GM08714 (cell line): ENCODE data around the gene OR1D5.
A peak's percentile ranks its signal among the peaks of the same experiment; 100 is the strongest.
"Not testable (repeated sequence)": the region's sequence is repeated elsewhere in the genome, so short reads cannot be mapped to it uniquely, and the experiment has no call there.

Experiments
- H3K4me3 ChIP-seq: fragments of 200-500 bp; sonication (Bioruptor generic); 2 replicates; pipeline ENCODE4 v1.5.1; 2014; ENCODE audit warnings: mild to moderate bottlenecking, low read length, inconsistent platforms
- ZNF274 ChIP-seq: IDR thresholded peaks from 2 replicates; pipeline ENCODE4 v1.6.1; 2012; ENCODE audit warnings: mild to moderate bottlenecking, low read depth, low read length

The OR1D5 gene

GRCh38 chr17:3063507-3063906 is at the start of gene OR1D5:
OR1D5 (minus strand) TSS chr17:3063607; CDS start chr17:3063607, 0 bp downstream.
- not testable (repeated sequence) for H3K4me3 ChIP-seq

- no peak for TF ChIP-seq ZNF274
- H3K4me3 ChIP-seq = no peak within 1 kb of the TSS
Measured at GRCh38 chr17:3104322-3104721, 40.9 kb upstream of the OR1D5 start, which contains the start of gene OR1D2. OR1D2 (minus strand) TSS chr17:3104422; CDS start chr17:3092996, 11,426 bp downstream.

- H3K4me3 ChIP-seq = not testable (repeated sequence)
Measured at GRCh38 chr17:3073850-3074249, 10.4 kb upstream of the OR1D5 start.

GRCh38 chr17:3065192-3065591 is 1.8 kb upstream of the OR1D5 start:
- not testable (repeated sequence) for H3K4me3 ChIP-seq

GRCh38 chr17:3062824-3063377 is 506 bp downstream of the OR1D5 start:
- H3K4me3 ChIP-seq = not testable (repeated sequence)

GRCh38 chr17:3054868-3055267 is 8.5 kb downstream of the OR1D5 start:
- H3K4me3 ChIP-seq = not testable (repeated sequence)

- H3K4me3 ChIP-seq = no peak overlapping the region
Measured at GRCh38 chr17:3049705-3050295, 13.6 kb downstream of the OR1D5 start.

GRCh38 chr17:3048727-3049471 is 14.5 kb downstream of the OR1D5 start:
- H3K4me3 ChIP-seq = peak overlapping the region; percentile 71
- TF ChIP-seq ZNF274 = no peak

More at GRCh38 chr17:3049705-3050295, 13.6 kb downstream of the OR1D5 start:
- no peak for TF ChIP-seq ZNF274

- no peak for TF ChIP-seq ZNF274
- no peak overlapping the region for H3K4me3 ChIP-seq
Measured at GRCh38 chr17:3046753-3047152, 16.7 kb downstream of the OR1D5 start.

- H3K4me3 ChIP-seq = no peak overlapping the region
- no peak for TF ChIP-seq ZNF274
Measured at GRCh38 chr17:3043737-3044365, 19.6 kb downstream of the OR1D5 start.

- no peak for TF ChIP-seq ZNF274
- no peak overlapping the region for H3K4me3 ChIP-seq
Measured at GRCh38 chr17:3040882-3041281, 22.5 kb downstream of the OR1D5 start.

- no peak overlapping the region for H3K4me3 ChIP-seq
- no peak for TF ChIP-seq ZNF274
Measured at GRCh38 chr17:3039736-3040135, 23.7 kb downstream of the OR1D5 start.

- H3K4me3 ChIP-seq = no peak overlapping the region
- no peak for TF ChIP-seq ZNF274
Measured at GRCh38 chr17:3038941-3039340, 24.5 kb downstream of the OR1D5 start.

- TF ChIP-seq ZNF274 = no peak
- H3K4me3 ChIP-seq = no peak overlapping the region
Measured at GRCh38 chr17:3037259-3037658, 26.1 kb downstream of the OR1D5 start.

GRCh38 chr17:3036800-3037199 is 26.6 kb downstream of the OR1D5 start:
- H3K4me3 ChIP-seq = no peak overlapping the region
- TF ChIP-seq ZNF274 = no peak

GRCh38 chr17:3035968-3036280 is 27.5 kb downstream of the OR1D5 start:
- TF ChIP-seq ZNF274 = no peak
- H3K4me3 ChIP-seq = no peak overlapping the region
